NOMO-1 treated with DMSO at 0.1 percent for 48 hours (cell line): ENCODE results near the gene SYCP1.
"Not testable (repeated sequence)": the region's sequence is repeated elsewhere in the genome, so short reads cannot be mapped to it uniquely, and the experiment has no call there.

Experiments
- DNase-seq: peaks from one replicate; lab custom pipeline; 2025; ENCODE audit not compliant: unreplicated experiment; lab: John Stamatoyannopoulos, UW

Gene SYCP1, protein sequence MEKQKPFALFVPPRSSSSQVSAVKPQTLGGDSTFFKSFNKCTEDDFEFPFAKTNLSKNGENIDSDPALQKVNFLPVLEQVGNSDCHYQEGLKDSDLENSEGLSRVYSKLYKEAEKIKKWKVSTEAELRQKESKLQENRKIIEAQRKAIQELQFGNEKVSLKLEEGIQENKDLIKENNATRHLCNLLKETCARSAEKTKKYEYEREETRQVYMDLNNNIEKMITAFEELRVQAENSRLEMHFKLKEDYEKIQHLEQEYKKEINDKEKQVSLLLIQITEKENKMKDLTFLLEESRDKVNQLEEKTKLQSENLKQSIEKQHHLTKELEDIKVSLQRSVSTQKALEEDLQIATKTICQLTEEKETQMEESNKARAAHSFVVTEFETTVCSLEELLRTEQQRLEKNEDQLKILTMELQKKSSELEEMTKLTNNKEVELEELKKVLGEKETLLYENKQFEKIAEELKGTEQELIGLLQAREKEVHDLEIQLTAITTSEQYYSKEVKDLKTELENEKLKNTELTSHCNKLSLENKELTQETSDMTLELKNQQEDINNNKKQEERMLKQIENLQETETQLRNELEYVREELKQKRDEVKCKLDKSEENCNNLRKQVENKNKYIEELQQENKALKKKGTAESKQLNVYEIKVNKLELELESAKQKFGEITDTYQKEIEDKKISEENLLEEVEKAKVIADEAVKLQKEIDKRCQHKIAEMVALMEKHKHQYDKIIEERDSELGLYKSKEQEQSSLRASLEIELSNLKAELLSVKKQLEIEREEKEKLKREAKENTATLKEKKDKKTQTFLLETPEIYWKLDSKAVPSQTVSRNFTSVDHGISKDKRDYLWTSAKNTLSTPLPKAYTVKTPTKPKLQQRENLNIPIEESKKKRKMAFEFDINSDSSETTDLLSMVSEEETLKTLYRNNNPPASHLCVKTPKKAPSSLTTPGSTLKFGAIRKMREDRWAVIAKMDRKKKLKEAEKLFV

DNA sequence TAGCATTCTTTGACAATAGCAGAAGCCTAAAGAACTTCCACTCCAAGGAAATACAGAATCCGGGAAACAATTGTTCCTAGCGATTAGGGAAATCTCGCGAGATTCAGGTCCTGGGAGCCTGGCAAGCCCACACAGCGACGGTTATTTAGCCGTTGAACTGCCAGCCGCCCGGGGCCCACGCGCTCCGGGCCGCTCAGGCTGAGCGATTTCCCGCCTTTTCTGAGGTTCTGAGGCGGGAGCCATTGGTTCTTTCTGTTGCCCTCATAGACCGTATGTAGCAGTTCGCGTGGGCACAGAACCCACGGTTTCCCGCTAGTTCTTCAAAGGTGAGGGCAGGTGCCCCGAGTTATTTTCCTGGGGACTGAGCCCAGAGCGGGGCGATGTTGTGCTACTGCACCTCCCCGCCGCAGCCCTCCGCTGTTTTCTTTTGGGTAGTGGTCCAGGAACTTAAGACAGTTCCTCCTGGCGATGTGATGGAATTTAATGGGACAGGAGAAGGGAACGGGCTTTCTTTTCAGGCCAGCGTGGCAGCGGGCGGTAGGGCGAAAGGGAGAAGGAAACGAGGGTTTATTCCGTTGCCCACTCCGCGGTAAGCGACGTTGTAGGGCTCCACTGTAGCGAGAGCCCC, at the start of gene SYCP1:
TSS of gene SYCP1 (plus strand) at position 171 of the 628 bp plus-strand sequence. CDS start 602 bp downstream, outside the sequence.
- no peak for DNase-seq

DNA sequence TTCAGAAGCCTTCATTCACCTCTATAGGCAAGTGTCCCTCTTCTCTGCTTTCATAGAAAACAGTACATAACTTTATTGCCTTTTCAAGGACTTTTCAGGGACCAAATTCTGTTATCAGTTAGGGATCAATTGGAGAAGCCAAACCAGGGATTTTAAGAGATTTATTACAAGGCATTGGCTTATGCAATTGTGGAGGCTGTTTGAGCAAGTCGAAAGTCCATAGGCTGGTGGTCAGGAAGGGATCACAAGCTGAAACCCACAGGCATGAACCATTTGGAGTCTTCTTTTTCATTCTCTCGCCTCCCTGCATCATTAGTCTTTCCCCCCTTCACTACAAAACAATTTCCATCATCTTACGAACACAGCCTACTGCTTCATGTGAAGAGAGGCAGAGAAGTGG, 34.8 kb upstream of the SYCP1 start:
- no peak for DNase-seq

DNA sequence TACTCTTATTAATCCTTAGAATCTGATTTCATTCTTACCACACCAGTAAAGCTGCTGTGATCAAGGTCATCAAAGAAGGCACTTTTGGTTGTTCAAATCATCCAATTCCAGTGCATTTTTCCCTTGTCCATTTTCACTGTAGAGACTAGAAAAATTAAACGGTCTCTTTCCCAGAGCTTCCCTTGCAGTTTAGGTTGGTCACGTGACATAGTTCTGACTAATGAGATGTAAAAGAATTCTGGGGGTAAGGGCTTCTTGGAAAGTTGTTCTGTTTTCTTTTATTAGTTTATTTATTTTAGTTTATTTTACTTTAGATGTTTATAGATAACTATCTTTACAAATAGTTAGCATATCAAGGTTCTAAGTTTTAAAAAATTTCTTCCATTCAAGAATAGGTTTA, 34.3 kb upstream of the SYCP1 start:
- no peak for DNase-seq

DNA sequence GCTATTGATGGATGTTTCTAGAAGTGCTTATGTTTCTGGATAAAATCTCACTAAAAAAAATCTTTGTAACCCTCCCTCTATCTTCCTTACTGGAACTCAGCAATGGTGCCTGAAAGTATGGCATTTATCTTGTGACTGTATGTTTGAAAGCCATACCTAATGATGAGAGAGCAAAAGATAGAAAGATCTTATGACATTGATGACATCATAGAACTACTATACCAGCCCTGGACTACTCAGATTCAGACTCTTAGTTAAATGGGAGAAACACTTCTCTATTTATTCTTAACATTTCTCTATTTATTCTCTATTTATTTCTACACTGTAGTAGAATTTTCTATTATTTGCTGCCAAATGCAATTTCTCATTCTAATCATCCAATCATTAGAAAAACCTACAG, 32.7 kb upstream of the SYCP1 start:
- no peak for DNase-seq

DNA sequence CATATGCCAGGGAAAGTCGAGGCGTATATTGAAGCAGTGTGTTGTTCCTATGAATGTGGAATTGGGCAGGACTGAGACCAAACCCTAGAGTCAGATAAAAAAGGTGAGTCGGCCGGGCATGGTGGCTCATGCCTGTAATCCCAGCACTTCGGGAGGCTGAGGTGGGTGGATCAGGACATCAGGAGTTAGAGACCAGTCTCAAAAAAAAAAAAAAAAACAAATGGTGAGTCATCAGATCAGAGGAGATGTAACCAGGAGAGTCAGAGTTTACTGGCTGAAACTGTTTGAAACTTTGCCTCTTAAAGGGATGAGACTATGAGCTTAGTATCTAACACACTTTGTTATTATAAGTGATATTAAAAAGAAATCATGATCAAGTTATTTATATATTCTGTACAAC, 26.4 kb upstream of the SYCP1 start:
- no peak for DNase-seq

DNA sequence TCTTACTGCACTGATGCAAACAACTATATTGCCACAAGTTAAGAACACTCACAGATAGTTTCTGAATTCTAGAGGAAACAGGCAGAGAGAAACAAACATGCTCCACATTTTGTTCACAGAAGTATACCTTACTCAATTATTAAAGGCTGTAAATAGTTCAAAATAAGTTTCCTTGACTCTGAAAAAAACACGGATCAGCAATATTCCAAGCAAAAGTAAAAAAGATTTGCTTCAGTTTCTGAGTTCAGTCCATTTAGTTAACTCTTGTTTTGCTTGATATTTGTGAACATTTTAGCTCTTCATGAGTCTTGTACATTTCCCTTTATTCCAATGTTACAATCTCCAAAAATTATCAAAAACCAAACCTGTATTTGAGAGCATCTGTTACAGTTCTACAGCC, 24.6 kb upstream of the SYCP1 start:
- DNase-seq = not testable (repeated sequence)

DNA sequence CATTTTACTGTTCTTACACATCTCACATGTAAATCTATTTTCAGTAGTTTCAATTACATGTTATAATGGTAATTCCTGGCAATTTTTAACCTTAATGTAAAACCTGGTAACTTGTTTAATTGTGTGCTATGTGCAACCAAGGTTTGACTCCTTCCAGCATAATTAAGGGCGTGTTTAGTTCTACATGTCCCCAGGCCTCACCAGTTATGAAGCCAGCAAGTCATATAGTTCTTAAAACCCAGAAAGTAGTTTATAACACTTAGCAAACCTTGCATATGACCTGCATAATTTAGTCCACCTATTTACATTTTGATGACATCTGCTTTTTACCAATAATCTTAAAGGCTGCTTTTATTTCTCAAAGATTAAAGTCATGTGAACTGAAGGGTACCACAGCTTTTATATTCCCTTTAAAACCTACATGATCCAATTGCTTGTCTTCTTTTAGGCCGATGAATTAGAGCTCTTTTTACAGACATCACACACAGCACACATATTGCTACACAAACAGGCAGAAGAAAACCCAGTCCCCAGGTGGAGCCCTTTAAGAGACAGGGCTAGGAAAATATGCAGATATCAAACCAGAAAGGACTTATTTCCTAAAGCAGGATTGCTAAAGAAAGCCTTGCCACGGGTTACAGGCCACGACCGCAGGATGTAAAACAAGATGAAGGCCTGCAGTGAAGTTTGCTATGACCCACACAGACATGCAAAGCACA, 23.2 kb upstream of the SYCP1 start:
- no peak for DNase-seq

DNA sequence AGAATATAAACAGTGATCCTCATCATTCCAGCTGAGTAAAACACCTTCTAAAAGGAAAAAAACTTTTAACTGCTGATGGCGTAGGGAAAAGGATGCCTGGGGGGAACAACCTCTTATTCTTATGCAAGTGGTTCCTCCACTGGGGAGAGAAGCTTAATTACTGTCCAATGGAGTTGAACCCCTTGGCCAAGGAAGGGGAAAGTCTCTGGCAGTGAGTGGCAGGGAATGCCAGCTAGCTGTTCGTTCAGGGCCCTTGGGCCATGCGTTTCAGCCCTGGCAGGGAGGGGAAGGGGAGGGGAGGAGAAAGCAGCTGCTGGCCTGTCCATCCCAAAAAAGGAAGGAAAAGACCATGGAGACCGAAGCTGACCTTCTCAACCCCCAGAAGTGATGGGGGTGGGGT, 22.6 kb upstream of the SYCP1 start:
- DNase-seq = no peak

DNA sequence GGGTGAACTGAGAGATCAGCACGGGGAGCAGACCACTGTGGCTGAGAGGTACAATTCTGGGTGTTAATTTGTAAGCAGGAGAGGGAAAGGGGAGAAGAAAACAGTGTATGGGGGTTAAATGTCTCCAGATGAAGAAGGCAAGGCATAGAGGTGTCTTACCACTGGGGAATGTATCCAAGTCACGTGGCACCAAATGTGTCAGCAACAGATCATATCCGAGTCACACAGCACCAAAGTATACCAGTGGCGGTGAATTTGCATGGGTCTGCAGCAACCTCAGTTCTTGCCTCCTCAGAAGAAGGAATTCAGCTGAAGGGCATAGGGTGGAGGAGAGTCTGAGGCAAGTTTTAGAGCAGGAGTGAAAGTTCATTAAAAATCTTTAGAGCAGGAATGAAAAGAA, 21.2 kb upstream of the SYCP1 start:
- DNase-seq = no peak

DNA sequence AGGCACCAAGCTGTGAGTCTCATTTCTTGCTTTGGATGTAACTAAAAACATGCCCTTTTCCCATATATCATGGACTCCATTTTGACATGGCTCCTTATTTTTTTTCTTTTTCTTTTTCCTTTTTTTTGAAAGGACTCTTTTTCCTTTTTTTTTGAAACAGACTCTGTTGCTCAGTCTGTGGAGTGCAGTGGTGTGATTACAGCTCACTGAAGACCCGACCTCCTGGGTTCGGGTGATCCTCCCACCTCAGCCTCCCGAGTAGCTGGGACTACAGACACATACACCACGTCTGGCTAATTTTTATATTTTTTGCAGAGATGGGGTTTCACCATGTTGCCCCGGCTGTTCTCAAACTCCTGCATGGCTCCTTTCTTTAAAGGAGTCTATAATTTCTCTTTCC, 10.4 kb upstream of the SYCP1 start:
- no peak for DNase-seq

DNA sequence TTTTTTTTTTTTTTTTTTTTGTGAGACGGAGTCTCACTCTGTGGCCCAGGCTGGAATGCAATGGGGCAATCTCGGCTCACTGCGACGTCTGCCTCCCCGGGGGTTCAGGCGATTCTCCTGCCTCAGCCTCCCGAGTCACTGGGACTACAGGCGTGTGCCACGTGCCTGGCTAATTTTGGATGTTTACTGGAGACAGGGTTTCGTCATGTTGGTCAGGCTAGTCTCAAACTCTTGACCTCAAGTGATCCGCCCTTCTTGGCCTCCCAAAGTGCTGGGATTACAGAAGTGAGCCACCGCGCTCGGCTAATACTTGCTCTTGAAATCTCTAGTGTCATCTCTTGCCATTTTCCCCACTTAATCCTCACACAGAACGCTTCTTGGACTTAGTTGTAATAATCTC, 1.1 kb upstream of the SYCP1 start:
- DNase-seq = no peak

DNA sequence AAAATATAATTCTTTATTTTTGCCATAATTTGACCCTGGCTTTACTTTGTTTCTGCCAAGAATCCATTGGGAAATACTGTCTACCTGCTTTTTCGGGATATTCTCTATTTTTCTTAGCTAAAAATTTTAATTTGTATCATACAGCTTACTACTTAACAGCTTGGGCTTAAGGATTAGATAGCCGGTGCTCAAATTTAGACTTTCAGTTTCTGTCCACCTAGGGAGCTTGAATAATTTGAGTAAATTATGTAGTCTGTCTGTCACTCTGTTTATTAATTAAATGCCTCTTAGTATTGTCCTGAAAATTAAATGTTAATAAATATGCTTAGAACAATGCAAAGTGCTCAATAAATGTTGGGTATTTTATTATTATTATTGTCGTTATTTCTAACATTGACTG, 6.7 kb downstream of the SYCP1 start:
- DNase-seq = no peak

DNA sequence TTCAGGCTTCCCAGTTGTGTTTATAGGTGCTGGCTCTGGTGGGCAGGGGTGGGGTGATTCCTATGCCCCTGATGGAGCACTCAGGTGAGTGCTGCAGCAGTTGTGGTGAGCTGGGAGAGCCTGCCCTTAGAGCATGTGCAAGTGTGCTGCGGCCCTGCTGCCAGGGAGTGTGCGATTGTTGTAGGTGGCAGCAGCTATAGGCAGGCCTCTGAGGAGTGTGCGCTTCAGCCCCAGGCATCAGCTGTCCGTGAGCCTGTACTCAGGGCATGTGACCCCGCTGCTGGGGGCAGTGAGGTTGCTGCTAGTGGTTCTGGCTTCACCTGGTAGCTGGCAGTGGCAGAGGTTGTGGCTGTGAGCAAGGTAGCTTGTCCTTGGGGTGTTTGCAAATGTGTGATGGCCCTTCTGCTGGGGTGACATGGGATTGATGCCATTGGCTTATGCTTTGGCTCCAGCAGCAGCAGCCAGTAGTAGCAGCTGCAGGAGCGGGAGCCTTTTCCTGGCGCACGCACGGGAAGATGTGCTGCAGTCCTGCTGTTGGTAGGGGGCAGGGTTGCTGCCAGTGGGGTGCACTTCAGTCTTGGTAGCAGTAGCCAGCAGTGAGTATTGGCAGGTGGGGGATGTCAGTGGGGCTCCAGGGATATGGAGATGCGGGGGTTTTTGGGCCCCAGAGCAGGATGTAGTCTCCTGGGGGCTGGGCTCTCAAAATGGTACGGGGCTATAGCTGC, 37.7 kb downstream of the SYCP1 start:
- no peak for DNase-seq

DNA sequence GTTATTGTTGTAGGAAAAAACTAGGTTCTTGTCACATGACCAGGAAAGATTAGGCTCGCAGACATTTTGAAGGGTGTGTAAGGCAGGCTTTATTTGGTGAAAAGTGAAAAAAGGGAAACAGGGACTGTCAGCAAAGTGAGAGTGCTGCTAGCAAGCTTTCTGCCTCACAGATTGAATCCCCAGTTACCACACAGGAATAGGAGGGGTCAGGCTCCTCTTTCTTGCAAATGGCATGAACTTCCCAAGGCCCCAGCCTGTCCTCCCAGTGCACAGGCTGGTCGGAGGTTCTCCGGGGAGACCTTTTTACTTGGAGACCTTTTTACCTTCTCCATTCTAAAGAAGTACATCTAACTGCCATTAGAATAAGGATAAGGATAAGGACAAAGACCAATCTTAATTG, 42.1 kb downstream of the SYCP1 start:
- DNase-seq = no peak

DNA sequence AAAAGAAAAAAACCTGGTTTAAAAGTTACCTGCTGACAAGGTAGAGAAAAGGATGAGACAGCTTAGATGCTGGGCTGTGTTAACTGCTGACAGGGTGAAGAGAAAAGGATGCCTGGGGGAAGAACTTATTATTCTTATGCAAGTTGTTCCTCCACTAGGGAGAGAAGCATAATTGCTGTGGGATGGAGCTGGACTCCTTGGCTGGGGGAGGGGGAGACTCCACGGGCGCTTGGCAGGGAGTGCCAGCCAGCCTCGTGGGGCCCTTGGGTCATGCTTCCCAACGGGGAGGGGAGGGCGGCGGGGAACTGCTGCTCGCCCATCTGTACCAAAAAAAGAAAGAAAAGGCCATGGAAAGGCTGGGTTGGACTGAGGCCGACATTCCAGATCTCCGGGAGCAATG, 47.2 kb downstream of the SYCP1 start:
- no peak for DNase-seq

DNA sequence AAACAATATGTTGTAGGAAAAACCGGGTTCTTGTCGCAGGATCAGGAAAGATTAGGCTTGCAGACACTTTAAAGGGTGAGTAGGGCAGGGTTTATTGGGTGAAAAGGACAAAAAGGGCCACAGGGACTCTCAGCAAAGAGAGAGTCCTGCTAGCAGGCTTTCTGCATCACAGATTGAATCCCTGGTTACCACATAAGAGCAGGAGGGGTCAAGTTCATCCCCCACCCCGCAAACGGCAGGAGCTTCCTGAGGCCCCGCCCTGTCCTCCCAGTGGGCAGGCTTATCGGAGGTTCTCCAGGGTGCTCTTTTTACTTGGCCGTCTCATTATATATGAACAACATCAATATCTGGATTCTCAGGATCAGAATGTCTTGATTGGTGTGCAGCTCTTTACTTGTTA, 47.7 kb downstream of the SYCP1 start:
- no peak for DNase-seq

DNA sequence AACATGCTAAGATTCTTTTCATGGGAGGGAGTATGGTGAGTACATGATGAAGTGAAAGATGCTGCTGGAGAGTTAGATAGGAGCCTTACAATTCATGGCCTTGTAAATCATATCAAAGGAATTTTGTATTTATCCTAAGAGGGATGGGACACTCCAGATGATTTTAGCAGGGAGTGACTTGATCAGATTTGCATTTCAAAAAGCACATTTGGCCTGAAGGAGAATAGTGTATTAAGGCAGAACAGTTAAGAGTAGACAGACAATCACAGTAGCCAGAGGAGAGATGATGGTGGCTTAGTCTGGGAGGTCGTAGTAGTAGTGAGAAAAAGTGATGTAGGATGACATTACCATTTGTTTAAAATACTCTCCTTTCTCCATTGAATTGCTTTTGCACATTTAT, 48.8 kb downstream of the SYCP1 start:
- DNase-seq = no peak

DNA sequence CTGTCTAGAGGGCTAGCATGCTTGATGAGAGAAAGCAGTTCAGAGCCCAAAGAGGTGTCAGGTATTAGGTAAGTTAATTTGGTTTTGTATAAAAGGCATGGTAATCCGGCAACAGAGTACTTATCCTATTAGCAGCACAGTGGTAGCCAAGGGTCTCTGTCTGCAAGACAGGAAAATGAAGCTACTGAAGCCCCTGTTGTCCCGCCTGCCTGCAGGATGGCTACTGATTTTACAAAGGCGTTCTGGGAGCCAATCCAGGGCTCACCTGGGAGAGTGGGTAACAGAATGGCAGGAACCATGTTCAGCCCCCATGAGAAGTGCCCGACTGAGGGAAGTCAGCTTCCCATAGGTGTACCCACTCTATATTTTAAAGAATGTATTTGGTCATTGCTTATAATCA, 61.1 kb downstream of the SYCP1 start:
- DNase-seq = not testable (repeated sequence)

DNA sequence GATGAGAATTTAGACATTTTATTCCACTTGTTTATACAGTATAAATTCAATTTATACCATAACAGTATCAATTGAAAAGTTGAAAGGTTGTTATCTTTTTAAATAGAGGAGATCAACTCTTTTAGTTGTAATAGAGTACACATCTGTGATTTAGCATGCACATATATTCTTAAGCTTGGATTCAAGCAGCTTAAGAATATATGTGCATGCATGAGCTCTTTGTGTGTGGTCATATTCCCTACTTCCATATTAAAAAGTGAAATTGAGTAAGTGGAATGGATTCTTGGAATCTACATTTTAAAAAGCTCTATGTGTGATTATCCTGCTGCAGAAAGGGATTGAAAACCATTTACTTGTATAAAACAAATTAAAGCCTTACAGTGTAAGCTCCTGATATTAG, 71.9 kb downstream of the SYCP1 start:
- no peak for DNase-seq

DNA sequence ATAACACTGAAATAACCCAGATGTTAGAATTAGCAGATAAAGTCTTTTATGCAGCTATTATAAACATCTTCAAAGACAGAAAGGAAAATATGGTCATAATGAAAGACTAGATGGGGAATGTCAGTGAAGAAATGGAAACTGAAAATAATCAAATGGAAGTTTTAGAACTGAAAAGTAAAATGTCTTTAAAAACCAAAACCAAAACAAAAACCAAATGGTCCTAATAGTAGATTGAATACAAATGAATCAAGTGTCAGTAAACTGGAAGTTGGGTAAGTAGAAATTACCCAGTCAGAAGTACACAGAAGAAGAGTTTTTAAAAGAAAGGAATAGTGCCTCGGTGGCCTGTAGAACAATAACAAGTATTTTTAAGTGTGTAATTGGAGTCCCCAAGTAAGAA, 72.7 kb downstream of the SYCP1 start:
- DNase-seq = no peak
